Posterior cingulate gyrus (tissue), 11 donors: ENCODE measurements around the gene DYDC2.
"Not testable (repeated sequence)": the region's sequence is repeated elsewhere in the genome, so short reads cannot be mapped to it uniquely, and the experiment has no call there.

Experiments
- DNase-seq, 10 donors: peaks; one replicate each; pipeline versions ENCODE4 v3.0.0 to v3.0.0-alpha.2; 2020 to 2021; ENCODE audit warnings: mixed read lengths in 3 of 10
- intact Hi-C: fragments of 100-400 bp; cut with DNase I; formaldehyde crosslinking; loops from one replicate; pipeline ENCODE4 v1.15.1; 2023

DYDC2 gene

GRCh38 chr10:80411681-80412220, 55.2 kb downstream of the DYDC2 start:
- intact Hi-C loops, result no loop called here
- no peak for DNase-seq

- intact Hi-C loops, result no loop called here
- DNase-seq, result no peak
Measured at GRCh38 chr10:80412486-80412885, 55.9 kb downstream of the DYDC2 start.

GRCh38 chr10:80413271-80413996, 56.9 kb downstream of the DYDC2 start:
- peak in 1 of 10 donors; percentile 18 for DNase-seq
- intact Hi-C loops, result no loop called here

- intact Hi-C loops, result no loop called here
- no peak for DNase-seq
Measured at GRCh38 chr10:80414142-80414895, 57.7 kb downstream of the DYDC2 start.

- intact Hi-C loops, result no loop called here
- no peak for DNase-seq
Measured at GRCh38 chr10:80415734-80416478, 59.3 kb downstream of the DYDC2 start.

GRCh38 chr10:80416479-80417098, 60.0 kb downstream of the DYDC2 start:
- intact Hi-C loops, result no loop called here
- DNase-seq, result peak in 5 of 10 donors; percentile 38 to 84 (median 50)

GRCh38 chr10:80417256-80417655, 60.7 kb downstream of the DYDC2 start:
- intact Hi-C loops, result not testable (repeated sequence)

More at GRCh38 chr10:80417256-80417655, 60.7 kb downstream of the DYDC2 start:
- not testable (repeated sequence) for DNase-seq
